ENCODE data around the gene DELE1. TPM values are rescaled to one million over a fixed set of nuclear protein-coding genes. Genes with fewer than 3 reads are reported as not detected.

DELE1 gene
- total and polyA plus RNA-seq, 4 donors, result 23.2 to 49.0 (median 40.3) TPM

DNA sequence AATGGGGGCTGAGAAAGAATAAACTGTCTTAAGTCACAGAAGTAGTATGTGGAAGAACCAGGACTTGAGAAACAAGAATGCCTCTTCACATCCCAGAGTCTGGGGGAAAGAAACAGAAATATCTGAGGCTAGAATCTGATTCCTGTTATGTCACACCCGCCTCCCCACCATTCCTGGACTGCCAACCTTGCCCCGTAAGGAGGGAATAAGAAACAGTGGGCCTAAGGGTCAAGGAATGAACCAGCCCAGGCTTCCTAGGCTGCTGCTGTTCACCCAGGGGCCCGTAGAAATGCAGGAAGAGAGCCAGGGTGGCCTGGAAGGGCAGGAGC is 49.8 kb upstream of the DELE1 start:
- Histone ChIP-seq H3K9me3 (ENCODE audit: control insufficient read depth in 4 of 4, low read length in 3 of 4) (no peaks in the 10 kb centered on the region), H3K36me3 (ENCODE audit: control insufficient read depth in 4 of 4, insufficient read depth in 3 of 4, low read depth in 1 of 4, low read length in 3 of 4) (peaks cover 0 to 2% (median under 1%) of the 10 kb centered on the region in 4 donors), H3K27me3 (ENCODE audit: control insufficient read depth in 4 of 4, insufficient read depth in 4 of 4, low read length in 3 of 4) (no peaks in the 10 kb centered on the region), H3K9ac (ENCODE audit: low read depth in 1 of 2, low read length in 2 of 2) (no peak overlapping the region), H3K27ac (ENCODE audit: low read depth in 1 of 2, low read length in 2 of 2) (peak overlapping the region; percentile 65 to 78), H3K4me1 (ENCODE audit: control insufficient read depth in 4 of 4, insufficient read depth in 4 of 4, low read length in 3 of 4) (peaks cover 5 to 62% (median 40%) of the 10 kb centered on the region in 4 donors), H3K4me3 (ENCODE audit: low read depth in 1 of 3, low read length in 3 of 3) (peak overlapping the region in 2 of 3 donors; percentile 26 to 30)
- 53% methylated on average over 3 of the region's 3 CpGs for WGBS
- no peak for TF ChIP-seq TAF1 (conservative IDR thresholded peaks at IDR 0.05)
- TF ChIP-seq EGR1 (IDR thresholded peaks at IDR 0.05; ENCODE audit: low read depth in 2 of 2), result no peak
- TF ChIP-seq, protein P1, sequence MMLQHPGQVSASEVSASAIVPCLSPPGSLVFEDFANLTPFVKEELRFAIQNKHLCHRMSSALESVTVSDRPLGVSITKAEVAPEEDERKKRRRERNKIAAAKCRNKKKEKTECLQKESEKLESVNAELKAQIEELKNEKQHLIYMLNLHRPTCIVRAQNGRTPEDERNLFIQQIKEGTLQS (IDR thresholded peaks at IDR 0.05), result no peak
- no peak for TF ChIP-seq FOXA1 (IDR thresholded peaks at IDR 0.05)
- no peak for TF ChIP-seq YY1 (IDR thresholded peaks at IDR 0.05)
- TF ChIP-seq, protein P2, sequence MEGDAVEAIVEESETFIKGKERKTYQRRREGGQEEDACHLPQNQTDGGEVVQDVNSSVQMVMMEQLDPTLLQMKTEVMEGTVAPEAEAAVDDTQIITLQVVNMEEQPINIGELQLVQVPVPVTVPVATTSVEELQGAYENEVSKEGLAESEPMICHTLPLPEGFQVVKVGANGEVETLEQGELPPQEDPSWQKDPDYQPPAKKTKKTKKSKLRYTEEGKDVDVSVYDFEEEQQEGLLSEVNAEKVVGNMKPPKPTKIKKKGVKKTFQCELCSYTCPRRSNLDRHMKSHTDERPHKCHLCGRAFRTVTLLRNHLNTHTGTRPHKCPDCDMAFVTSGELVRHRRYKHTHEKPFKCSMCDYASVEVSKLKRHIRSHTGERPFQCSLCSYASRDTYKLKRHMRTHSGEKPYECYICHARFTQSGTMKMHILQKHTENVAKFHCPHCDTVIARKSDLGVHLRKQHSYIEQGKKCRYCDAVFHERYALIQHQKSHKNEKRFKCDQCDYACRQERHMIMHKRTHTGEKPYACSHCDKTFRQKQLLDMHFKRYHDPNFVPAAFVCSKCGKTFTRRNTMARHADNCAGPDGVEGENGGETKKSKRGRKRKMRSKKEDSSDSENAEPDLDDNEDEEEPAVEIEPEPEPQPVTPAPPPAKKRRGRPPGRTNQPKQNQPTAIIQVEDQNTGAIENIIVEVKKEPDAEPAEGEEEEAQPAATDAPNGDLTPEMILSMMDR (IDR thresholded peaks at IDR 0.05; ENCODE audit: low read depth, low read length, missing input control), result no peak
- TF ChIP-seq HNF4A (conservative IDR thresholded peaks at IDR 0.05), result no peak
- no peak for TF ChIP-seq MAX (IDR thresholded peaks at IDR 0.05)
- TF ChIP-seq NR2F2 (IDR thresholded peaks at IDR 0.05), result no peak
- no peak for TF ChIP-seq ZBTB33 (IDR thresholded peaks at IDR 0.05)
- no peak for TF ChIP-seq FOXA2 (IDR thresholded peaks at IDR 0.05)
- no peak for TF ChIP-seq HNF4G (IDR thresholded peaks at IDR 0.05)
- no peak for TF ChIP-seq RXRA (IDR thresholded peaks at IDR 0.05)
- no peak for TF ChIP-seq REST (IDR thresholded peaks at IDR 0.05)
- no peak for TF ChIP-seq GABPA (IDR thresholded peaks at IDR 0.05 in 1 of 2, conservative IDR thresholded peaks at IDR 0.05 in 1 of 2)
- TF ChIP-seq RAD21 (IDR thresholded peaks at IDR 0.05), result no peak
- no peak for TF ChIP-seq JUND (IDR thresholded peaks at IDR 0.05)
- no peak for TF ChIP-seq SP1 (IDR thresholded peaks at IDR 0.05)
- no peak for DNase-seq (ENCODE audit: low spot score)

Data from liver (tissue), 9 donors.